Endothelial cell of umbilical vein (primary cell): ENCODE measurements around the gene NACAD. TPM values are rescaled to one million over a fixed set of nuclear protein-coding genes. Genes with fewer than 3 reads are reported as not detected.

Experiments used
- BruUV-seq: library from RNA; stranded (reverse); fragments of 400-500 nt; replicated peaks from 2 replicates; lab custom pipeline; 2021; lab: Mats Ljungman, UMichigan
- CTCF ChIA-PET: fragments of 300-600, 350-600 bp; sonication (Branson Sonifier 250); formaldehyde crosslinking; loops from one replicate; lab custom pipeline; 2021; ENCODE audit warnings: antibody characterized with exemption, inconsistent platforms; lab: Charles Lee
- POLR2A ChIA-PET: fragments of 300-600, 350-600 bp; sonication (Branson Sonifier 250); formaldehyde crosslinking; loops from one replicate; lab custom pipeline; 2021; ENCODE audit warnings: antibody characterized with exemption, inconsistent platforms; lab: Charles Lee
- DNase-seq: peaks from one replicate; pipeline ENCODE4 v3.0.0-alpha.2; 2011; ENCODE audit warnings: low read depth, low spot score
- FAIRE-seq: peaks from 2 replicates; lab custom pipeline; 2011; peaks lifted over from hg19 to GRCh38; lab: Jason Lieb, UNC
- H2AFZ ChIP-seq: 2 replicates; pipeline ENCODE4 v1.6.0; 2012; ENCODE audit warnings: low read depth, low read length, control low read depth, inconsistent platforms
- H3K27ac ChIP-seq: 2 replicates; pipeline ENCODE4 v1.5.1; 2011; ENCODE audit warnings: low read depth, mild to moderate bottlenecking, control low read depth, low read length, moderate library complexity; ENCODE audit not compliant: insufficient read depth
- H3K27me3 ChIP-seq, 2 experiments: 2 replicates each; pipeline versions ENCODE4 v1.6.0 to v1.6.1; 2011; ENCODE audit warnings: low read length in 2 of 2, mixed read lengths in 1 of 2; ENCODE audit not compliant: control insufficient read depth in 2 of 2, insufficient read depth in 2 of 2
- H3K36me3 ChIP-seq, 2 experiments: 2 replicates in 1 of 2; 3 replicates in 1 of 2; pipeline ENCODE4 v1.5.1; 2011; ENCODE audit warnings: low read length in 2 of 2, mild to moderate bottlenecking in 1 of 2, moderate library complexity in 1 of 2; ENCODE audit not compliant: control insufficient read depth in 2 of 2, insufficient read depth in 2 of 2; ENCODE audit errors: extremely low read depth in 1 of 2
- H3K4me1 ChIP-seq: 3 replicates; pipeline ENCODE4 v1.5.1; 2011; ENCODE audit warnings: mild to moderate bottlenecking, low read length; ENCODE audit not compliant: control insufficient read depth, insufficient read depth; ENCODE audit errors: extremely low read depth
- H3K4me2 ChIP-seq: 2 replicates; pipeline ENCODE4 v1.6.1; 2011; ENCODE audit warnings: low read length, control low read depth, mixed read lengths; ENCODE audit not compliant: insufficient read depth
- H3K4me3 ChIP-seq, 3 experiments: fragments of 200-600 bp in 1 of 3; sonication (generic), shearing (Covaris generic) in 1 of 3; replicated peaks in 1 of 3; 2 replicates each; pipeline ENCODE4 v1.5.1; 2011 to 2016; ENCODE audit warnings: control low read depth in 3 of 3, low read length in 3 of 3, mild to moderate bottlenecking in 2 of 3, inconsistent platforms in 1 of 3, low read depth in 1 of 3, moderate library complexity in 1 of 3; ENCODE audit not compliant: insufficient read depth in 1 of 3
- H3K79me2 ChIP-seq: 2 replicates; pipeline ENCODE4 v1.6.0; 2012; ENCODE audit warnings: low read length, inconsistent platforms; ENCODE audit not compliant: control insufficient read depth, insufficient read depth
- H3K9ac ChIP-seq: replicated peaks from 2 replicates; pipeline ENCODE3; 2011; ENCODE audit warnings: low read length, control low read depth; ENCODE audit not compliant: insufficient read depth; ENCODE audit errors: extremely low read depth
- H3K9me1 ChIP-seq: replicated peaks from 3 replicates; pipeline ENCODE4 v1.6.0; 2011; ENCODE audit warnings: mild to moderate bottlenecking, low read length; ENCODE audit not compliant: control insufficient read depth, insufficient read depth; ENCODE audit errors: extremely low read depth
- H3K9me3 ChIP-seq: replicated peaks from 2 replicates; pipeline ENCODE4 v1.5.1; 2012; ENCODE audit warnings: low read length, inconsistent platforms; ENCODE audit not compliant: control insufficient read depth, insufficient read depth
- H4K20me1 ChIP-seq: replicated peaks from 2 replicates; pipeline ENCODE3; 2011; ENCODE audit warnings: mild to moderate bottlenecking, low read length; ENCODE audit not compliant: control insufficient read depth, insufficient read depth; ENCODE audit errors: extremely low read depth
- EZH2 ChIP-seq: IDR thresholded peaks from 2 replicates; pipeline ENCODE4 v1.6.1; 2012; ENCODE audit warnings: borderline replicate concordance, low read depth, mild to moderate bottlenecking, moderate library complexity, low read length, inconsistent platforms; ENCODE audit not compliant: severe bottlenecking
- FOS ChIP-seq: IDR thresholded peaks from 2 replicates; pipeline ENCODE4 v1.6.1; 2011; ENCODE audit warnings: mild to moderate bottlenecking, low read length, moderate library complexity, borderline replicate concordance; ENCODE audit not compliant: insufficient read depth
- GATA2 ChIP-seq: IDR thresholded peaks from 2 replicates; pipeline ENCODE4 v1.7.0; 2011; ENCODE audit warnings: low read depth, mild to moderate bottlenecking, moderate library complexity, mixed read lengths, low read length; ENCODE audit not compliant: insufficient read length, insufficient read depth
- JUN ChIP-seq: IDR thresholded peaks from 2 replicates; pipeline ENCODE4 v1.6.1; 2011; ENCODE audit warnings: borderline replicate concordance, low read depth; ENCODE audit not compliant: insufficient read length, insufficient read depth
- MYC ChIP-seq: IDR thresholded peaks from one replicate; pipeline ENCODE4 v1.6.1; 2011; ENCODE audit warnings: mild to moderate bottlenecking, low read depth, low read length
- POLR2A ChIP-seq: IDR thresholded peaks from 2 replicates; pipeline ENCODE4 v1.6.1; 2012; ENCODE audit warnings: low read depth, mild to moderate bottlenecking, control low read depth, low read length
- POLR2AphosphoS5 ChIP-seq: IDR thresholded peaks from 2 replicates; pipeline ENCODE4 v1.6.1; 2012; ENCODE audit warnings: low read depth, mild to moderate bottlenecking, control low read depth, low read length, moderate library complexity; ENCODE audit not compliant: insufficient read depth
- dilution Hi-C: fragments of 300-500 bp; cut with MboI; formaldehyde crosslinking; loops from one replicate; pipeline ENCODE4 v1.15.0; 2019; ENCODE audit warnings: low sequenced_read_pairs; ENCODE audit not compliant: extremely low pct_ligation_motif_present
- intact Hi-C: fragments of 100-400 bp; cut with micrococcal nuclease; formaldehyde crosslinking; loops from one replicate; pipeline ENCODE4 v1.10.0; 2022
- polyA plus RNA-seq, 4 experiments: library from polyadenylated mRNA; depleted of rRNA in 3 of 4; stranded (reverse) in 3 of 4; unstranded in 1 of 4; fragments of >200 nt; gene quantifications; 2 replicates each; pipeline versions ENCODE4 v1.2.1 to v1.2.3, GENCODE V29; 2011 to 2012; ENCODE audit warnings: missing spikeins in 1 of 4
- total RNA-seq: library from RNA; stranded (reverse); gene quantifications from 2 replicates; pipeline ENCODE4 v1.2.3, GENCODE V29; 2021
- TF ChIP-seq, protein P1 (sequence below), 2 donors: IDR thresholded peaks; 1 replicate in 1 of 2; 2 replicates in 1 of 2; pipeline ENCODE4 v1.5.1; 2011; ENCODE audit warnings: low read length in 2 of 2, mild to moderate bottlenecking in 2 of 2, moderate library complexity in 2 of 2, control low read depth in 1 of 2, inconsistent platforms in 1 of 2, low read depth in 1 of 2; ENCODE audit not compliant: insufficient read depth in 1 of 2; ENCODE audit errors: extremely low read depth in 1 of 2
- TF ChIP-seq, protein P2 (sequence below): IDR thresholded peaks from 2 replicates; pipeline ENCODE4 v1.6.1; 2011; ENCODE audit not compliant: insufficient read depth, insufficient read length

NACAD gene
- total and polyA plus RNA-seq, 2 donors (not counting 3 experiments of a cell fraction or from before 2014, with no cell fraction given), result 1.4 to 6.6 TPM

DNA sequence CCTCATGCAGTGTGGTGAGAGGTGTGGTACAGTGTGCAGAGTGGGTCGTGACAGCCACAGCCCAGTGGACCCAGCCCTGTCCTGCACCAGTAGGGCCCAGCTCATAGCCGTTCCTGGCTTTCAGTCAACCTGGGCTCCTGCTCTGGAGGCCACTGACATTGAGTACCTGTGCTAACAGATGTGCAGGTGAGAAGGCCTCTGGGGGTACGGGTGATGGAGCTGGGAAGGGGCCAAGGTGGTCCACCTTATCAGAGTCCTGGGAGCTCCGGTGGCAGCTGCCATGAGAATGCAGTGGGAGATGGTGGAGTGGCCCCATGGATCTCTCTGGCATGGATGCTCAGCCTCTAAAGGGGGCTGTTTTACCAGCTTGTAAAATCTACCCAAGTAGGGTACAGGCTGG, 28.8 kb upstream of the NACAD start:
- Histone ChIP-seq H4K20me1 (no peaks in the 10 kb centered on the region), H3K4me3 (no peak overlapping the region), H3K9me1 (no peaks in the 10 kb centered on the region), H3K4me2 (no peak overlapping the region), H3K79me2 (no peaks in the 10 kb centered on the region), H3K9me3 (no peaks in the 10 kb centered on the region), H3K27ac (no peak overlapping the region), H2AFZ (no peak overlapping the region), H3K9ac (no peak overlapping the region), H3K36me3 (no peaks in the 10 kb centered on the region), H3K4me1 (no peaks in the 10 kb centered on the region), H3K27me3 (peaks cover 19 to 29% of the 10 kb centered on the region in 2 experiments)
- dilution Hi-C loops, result no loop called here
- no peak for FAIRE-seq
- no TSS peak for BruUV-seq
- no peak for DNase-seq
- intact Hi-C loops, result no loop called here
- POLR2A ChIA-PET, result no interaction called here
- TF ChIP-seq POLR2A (no peak), EZH2 (no peak), JUN (no peak), POLR2AphosphoS5 (no peak), GATA2 (no peak), MYC (no peak), FOS (no peak)
- TF ChIP-seq, protein P1, sequence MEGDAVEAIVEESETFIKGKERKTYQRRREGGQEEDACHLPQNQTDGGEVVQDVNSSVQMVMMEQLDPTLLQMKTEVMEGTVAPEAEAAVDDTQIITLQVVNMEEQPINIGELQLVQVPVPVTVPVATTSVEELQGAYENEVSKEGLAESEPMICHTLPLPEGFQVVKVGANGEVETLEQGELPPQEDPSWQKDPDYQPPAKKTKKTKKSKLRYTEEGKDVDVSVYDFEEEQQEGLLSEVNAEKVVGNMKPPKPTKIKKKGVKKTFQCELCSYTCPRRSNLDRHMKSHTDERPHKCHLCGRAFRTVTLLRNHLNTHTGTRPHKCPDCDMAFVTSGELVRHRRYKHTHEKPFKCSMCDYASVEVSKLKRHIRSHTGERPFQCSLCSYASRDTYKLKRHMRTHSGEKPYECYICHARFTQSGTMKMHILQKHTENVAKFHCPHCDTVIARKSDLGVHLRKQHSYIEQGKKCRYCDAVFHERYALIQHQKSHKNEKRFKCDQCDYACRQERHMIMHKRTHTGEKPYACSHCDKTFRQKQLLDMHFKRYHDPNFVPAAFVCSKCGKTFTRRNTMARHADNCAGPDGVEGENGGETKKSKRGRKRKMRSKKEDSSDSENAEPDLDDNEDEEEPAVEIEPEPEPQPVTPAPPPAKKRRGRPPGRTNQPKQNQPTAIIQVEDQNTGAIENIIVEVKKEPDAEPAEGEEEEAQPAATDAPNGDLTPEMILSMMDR (IDR thresholded peaks at IDR 0.05; ENCODE audit: extremely low read depth in 1 of 2, insufficient read depth in 1 of 2, low read depth in 1 of 2, low read length in 2 of 2), result no peak
- TF ChIP-seq, protein P2, sequence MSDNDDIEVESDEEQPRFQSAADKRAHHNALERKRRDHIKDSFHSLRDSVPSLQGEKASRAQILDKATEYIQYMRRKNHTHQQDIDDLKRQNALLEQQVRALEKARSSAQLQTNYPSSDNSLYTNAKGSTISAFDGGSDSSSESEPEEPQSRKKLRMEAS, result no peak
- CTCF ChIA-PET, result interaction anchor here (1.7 kb wide), 1 partner anchor 19 kb away, joined by 4 read pairs; no protein-coding TSS in a partner anchor
